DOHH2 (cell line): Measurements from ENCODE around the gene FNDC3B.

Source experiments
- H3F3A ChIP-seq: fragments of 200-600 bp; sonication (generic), shearing (Covaris generic); 2 replicates; pipeline ENCODE4 v1.6.0; 2016; ENCODE audit warnings: antibody characterized with exemption, mild to moderate bottlenecking; ENCODE audit not compliant: control insufficient read depth, insufficient read depth
- H3K27ac ChIP-seq: fragments of 200-600 bp; sonication (generic); 2 replicates; pipeline ENCODE4 v1.5.1; 2014; ENCODE audit warnings: low read depth, mild to moderate bottlenecking, low read length, moderate library complexity
- H3K27me3 ChIP-seq: fragments of 200-600 bp; sonication (generic); 2 replicates; pipeline ENCODE4 v1.6.1; 2014; ENCODE audit warnings: mild to moderate bottlenecking, low read length, mixed read lengths; ENCODE audit not compliant: control insufficient read depth
- H3K36me3 ChIP-seq: fragments of 200-600 bp; sonication (generic); 2 replicates; pipeline ENCODE4 v1.6.1; 2014; ENCODE audit warnings: mild to moderate bottlenecking, low read length, moderate library complexity, mixed read lengths; ENCODE audit not compliant: control insufficient read depth
- H3K4me1 ChIP-seq: fragments of 200-600 bp; sonication (generic); 2 replicates; pipeline ENCODE4 v1.6.1; 2014; ENCODE audit warnings: mild to moderate bottlenecking, low read length, mixed read lengths; ENCODE audit not compliant: control insufficient read depth
- H3K4me2 ChIP-seq: fragments of 200-600 bp; sonication (generic); 2 replicates; pipeline ENCODE4 v1.6.0; 2014; ENCODE audit warnings: mild to moderate bottlenecking, low read length, moderate library complexity
- H3K4me3 ChIP-seq: fragments of 200-600 bp; sonication (generic); 2 replicates; pipeline ENCODE4 v1.5.1; 2014; ENCODE audit warnings: mild to moderate bottlenecking, low read length, mixed read lengths
- H3K79me2 ChIP-seq: fragments of 200-600 bp; sonication (generic); 2 replicates; pipeline ENCODE4 v1.6.1; 2014; ENCODE audit warnings: mild to moderate bottlenecking, low read length, mixed read lengths; ENCODE audit not compliant: control insufficient read depth
- H3K9me2 ChIP-seq: fragments of 200-600 bp; sonication (generic); replicated peaks from 2 replicates; pipeline ENCODE4 v1.6.1; 2014; ENCODE audit warnings: mild to moderate bottlenecking, low read length, mixed read lengths; ENCODE audit not compliant: control insufficient read depth
- H3K9me3 ChIP-seq: fragments of 200-600 bp; sonication (generic); 2 replicates; pipeline ENCODE4 v1.6.1; 2014; ENCODE audit warnings: antibody characterized with exemption, low read length, mixed read lengths; ENCODE audit not compliant: control insufficient read depth, insufficient read depth
- H4K20me1 ChIP-seq: fragments of 200-600 bp; sonication (generic); 2 replicates; pipeline ENCODE4 v1.6.0; 2014; ENCODE audit warnings: low read depth, mild to moderate bottlenecking, antibody characterized with exemption, low read length, moderate library complexity; ENCODE audit not compliant: control insufficient read depth, insufficient read depth
- EZH2phosphoT487 ChIP-seq: fragments of 200-600 bp; sonication (generic); IDR thresholded peaks from 2 replicates; pipeline ENCODE4 v1.6.1; 2017; ENCODE audit warnings: borderline replicate concordance, mild to moderate bottlenecking, antibody characterized with exemption, low read length, moderate library complexity, mixed read lengths
- TF ChIP-seq, protein P1 (sequence below): fragments of 200-600 bp; sonication (generic); IDR thresholded peaks from one replicate; pipeline ENCODE4 v1.5.1; 2014; ENCODE audit warnings: antibody characterized with exemption, mild to moderate bottlenecking, low read depth, low read length; ENCODE audit not compliant: poor library complexity, severe bottlenecking

The FNDC3B gene

DNA sequence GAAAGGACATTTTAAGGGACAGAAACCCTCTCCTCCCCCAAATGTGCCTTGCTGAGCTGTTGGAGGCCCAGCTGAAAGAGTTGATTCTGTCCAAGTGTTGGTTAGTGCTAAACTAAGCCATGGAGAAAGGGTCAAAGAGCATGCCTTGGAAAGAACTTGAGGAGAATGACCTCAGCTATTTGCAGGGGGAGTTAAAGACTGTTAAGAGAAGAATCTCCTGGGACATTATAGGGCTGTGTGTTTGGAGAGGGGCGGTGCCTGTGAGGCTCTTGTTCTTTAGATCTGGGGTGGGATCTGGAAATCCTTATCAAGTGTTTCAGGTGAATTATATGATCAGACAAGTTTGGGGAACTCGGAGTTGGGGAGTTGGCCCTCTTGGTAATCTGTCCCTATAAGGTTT, 13.0 kb downstream of the FNDC3B start:
- no peak overlapping the region for H3K27ac ChIP-seq
- no peaks in the 10 kb centered on the region for H3F3A ChIP-seq
- H3K4me1 ChIP-seq, result peaks cover 21% of the 10 kb centered on the region
- H3K9me2 ChIP-seq, result no peaks in the 10 kb centered on the region
- TF ChIP-seq, protein P1, sequence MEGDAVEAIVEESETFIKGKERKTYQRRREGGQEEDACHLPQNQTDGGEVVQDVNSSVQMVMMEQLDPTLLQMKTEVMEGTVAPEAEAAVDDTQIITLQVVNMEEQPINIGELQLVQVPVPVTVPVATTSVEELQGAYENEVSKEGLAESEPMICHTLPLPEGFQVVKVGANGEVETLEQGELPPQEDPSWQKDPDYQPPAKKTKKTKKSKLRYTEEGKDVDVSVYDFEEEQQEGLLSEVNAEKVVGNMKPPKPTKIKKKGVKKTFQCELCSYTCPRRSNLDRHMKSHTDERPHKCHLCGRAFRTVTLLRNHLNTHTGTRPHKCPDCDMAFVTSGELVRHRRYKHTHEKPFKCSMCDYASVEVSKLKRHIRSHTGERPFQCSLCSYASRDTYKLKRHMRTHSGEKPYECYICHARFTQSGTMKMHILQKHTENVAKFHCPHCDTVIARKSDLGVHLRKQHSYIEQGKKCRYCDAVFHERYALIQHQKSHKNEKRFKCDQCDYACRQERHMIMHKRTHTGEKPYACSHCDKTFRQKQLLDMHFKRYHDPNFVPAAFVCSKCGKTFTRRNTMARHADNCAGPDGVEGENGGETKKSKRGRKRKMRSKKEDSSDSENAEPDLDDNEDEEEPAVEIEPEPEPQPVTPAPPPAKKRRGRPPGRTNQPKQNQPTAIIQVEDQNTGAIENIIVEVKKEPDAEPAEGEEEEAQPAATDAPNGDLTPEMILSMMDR, result no peak
- no peak for TF ChIP-seq EZH2phosphoT487
- no peaks in the 10 kb centered on the region for H3K9me3 ChIP-seq
- H3K36me3 ChIP-seq, result no peaks in the 10 kb centered on the region
- no peaks in the 10 kb centered on the region for H3K27me3 ChIP-seq
- no peak overlapping the region for H3K4me3 ChIP-seq
- H4K20me1 ChIP-seq, result no peaks in the 10 kb centered on the region
- H3K79me2 ChIP-seq, result peaks cover 8% of the 10 kb centered on the region
- no peak overlapping the region for H3K4me2 ChIP-seq

DNA sequence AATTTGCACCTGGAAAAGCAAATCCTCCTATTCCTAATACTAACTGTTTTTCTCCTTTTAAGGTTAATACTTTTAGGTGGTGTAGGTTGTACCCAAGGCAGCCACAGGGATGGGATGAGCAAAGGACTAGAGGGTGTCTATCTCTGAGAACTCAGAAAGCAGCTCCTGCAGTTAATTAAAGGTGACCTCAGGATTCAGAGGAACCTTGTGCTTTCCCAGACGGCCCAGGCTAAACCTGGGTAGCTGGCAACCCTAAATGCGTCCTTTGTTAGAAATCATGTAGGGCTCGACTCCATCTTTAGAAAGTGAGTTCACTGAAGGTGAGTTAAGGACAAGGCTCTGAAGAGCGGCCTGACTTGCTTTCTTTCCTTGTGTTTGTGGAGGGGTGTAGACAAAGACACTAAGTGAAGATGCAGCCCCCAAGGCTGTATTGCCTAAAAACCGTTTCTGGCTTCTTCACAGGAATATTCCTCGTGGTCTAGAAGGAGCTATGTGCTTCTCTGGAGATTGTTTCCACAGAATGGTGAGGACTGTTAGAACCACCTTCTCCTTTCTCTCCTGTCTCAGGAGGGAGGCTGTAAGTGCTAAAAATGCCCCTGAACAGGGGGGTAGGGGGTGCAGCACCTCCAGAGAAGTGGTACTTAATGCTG, 14.9 kb downstream of the FNDC3B start:
- Histone ChIP-seq H3K36me3 (no peaks in the 10 kb centered on the region), H3K4me2 (no peak overlapping the region), H3K4me3 (no peak overlapping the region), H3K9me3 (no peaks in the 10 kb centered on the region), H3F3A (no peaks in the 10 kb centered on the region), H3K4me1 (peaks cover 21% of the 10 kb centered on the region), H3K79me2 (peaks cover 5% of the 10 kb centered on the region), H3K27me3 (no peaks in the 10 kb centered on the region), H3K9me2 (no peaks in the 10 kb centered on the region), H4K20me1 (no peaks in the 10 kb centered on the region), H3K27ac (no peak overlapping the region)
- TF ChIP-seq EZH2phosphoT487, result no peak
- TF ChIP-seq, protein P1, result no peak

DNA sequence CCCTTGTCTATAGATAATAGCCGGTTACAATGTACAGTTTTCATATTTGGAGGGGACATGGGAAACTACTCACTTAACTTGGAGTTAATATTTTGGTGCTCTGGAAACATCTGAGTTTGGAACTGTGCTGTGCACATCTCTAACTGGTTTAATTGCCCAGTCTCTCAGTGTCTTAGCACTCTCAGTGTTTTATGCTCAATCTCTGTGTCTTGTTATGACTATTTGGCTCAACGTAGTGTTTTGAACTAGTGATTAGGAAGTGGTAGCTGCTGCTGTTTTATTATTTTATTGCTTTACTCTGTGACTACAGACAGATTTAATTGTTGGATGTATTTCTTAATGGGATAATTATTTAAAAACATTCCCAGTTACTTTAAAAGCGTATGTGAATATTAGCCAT, 17.0 kb downstream of the FNDC3B start:
- Histone ChIP-seq H3K27me3 (no peaks in the 10 kb centered on the region), H3K36me3 (no peaks in the 10 kb centered on the region), H4K20me1 (no peaks in the 10 kb centered on the region), H3K4me1 (peaks cover 35% of the 10 kb centered on the region), H3K79me2 (peaks cover 5% of the 10 kb centered on the region), H3F3A (no peaks in the 10 kb centered on the region), H3K4me3 (no peak overlapping the region), H3K4me2 (no peak overlapping the region), H3K27ac (no peak overlapping the region), H3K9me2 (no peaks in the 10 kb centered on the region), H3K9me3 (no peaks in the 10 kb centered on the region)
- no peak for TF ChIP-seq EZH2phosphoT487
- TF ChIP-seq, protein P1, result no peak
